Measurements from ENCODE around the gene WDR27.

DNA sequence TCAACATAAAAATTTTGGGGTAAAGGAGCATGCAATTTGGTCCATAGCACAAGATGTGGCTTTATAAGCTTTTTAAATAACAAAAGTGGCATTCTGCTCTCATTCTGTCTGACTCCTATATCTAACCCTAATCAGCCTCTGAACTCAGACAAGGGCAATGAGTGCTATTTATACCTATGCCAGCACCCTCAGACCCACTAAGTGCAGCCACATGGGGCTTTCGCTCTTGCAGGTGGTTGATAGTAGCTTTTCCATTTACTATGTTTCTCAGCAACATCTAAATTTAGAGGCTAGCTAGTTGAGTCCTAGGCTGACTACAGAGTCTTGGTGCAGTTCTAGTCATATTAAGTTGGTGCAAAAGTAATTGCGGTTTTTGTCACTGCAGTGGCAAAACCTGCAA, 231.0 kb downstream of the WDR27 start:
- no peak for TF ChIP-seq POLR2AphosphoS5 (IDR thresholded peaks at IDR 0.05; ENCODE audit: low read depth, low read length)
- TF ChIP-seq, protein P1, sequence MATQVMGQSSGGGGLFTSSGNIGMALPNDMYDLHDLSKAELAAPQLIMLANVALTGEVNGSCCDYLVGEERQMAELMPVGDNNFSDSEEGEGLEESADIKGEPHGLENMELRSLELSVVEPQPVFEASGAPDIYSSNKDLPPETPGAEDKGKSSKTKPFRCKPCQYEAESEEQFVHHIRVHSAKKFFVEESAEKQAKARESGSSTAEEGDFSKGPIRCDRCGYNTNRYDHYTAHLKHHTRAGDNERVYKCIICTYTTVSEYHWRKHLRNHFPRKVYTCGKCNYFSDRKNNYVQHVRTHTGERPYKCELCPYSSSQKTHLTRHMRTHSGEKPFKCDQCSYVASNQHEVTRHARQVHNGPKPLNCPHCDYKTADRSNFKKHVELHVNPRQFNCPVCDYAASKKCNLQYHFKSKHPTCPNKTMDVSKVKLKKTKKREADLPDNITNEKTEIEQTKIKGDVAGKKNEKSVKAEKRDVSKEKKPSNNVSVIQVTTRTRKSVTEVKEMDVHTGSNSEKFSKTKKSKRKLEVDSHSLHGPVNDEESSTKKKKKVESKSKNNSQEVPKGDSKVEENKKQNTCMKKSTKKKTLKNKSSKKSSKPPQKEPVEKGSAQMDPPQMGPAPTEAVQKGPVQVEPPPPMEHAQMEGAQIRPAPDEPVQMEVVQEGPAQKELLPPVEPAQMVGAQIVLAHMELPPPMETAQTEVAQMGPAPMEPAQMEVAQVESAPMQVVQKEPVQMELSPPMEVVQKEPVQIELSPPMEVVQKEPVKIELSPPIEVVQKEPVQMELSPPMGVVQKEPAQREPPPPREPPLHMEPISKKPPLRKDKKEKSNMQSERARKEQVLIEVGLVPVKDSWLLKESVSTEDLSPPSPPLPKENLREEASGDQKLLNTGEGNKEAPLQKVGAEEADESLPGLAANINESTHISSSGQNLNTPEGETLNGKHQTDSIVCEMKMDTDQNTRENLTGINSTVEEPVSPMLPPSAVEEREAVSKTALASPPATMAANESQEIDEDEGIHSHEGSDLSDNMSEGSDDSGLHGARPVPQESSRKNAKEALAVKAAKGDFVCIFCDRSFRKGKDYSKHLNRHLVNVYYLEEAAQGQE (IDR thresholded peaks at IDR 0.05; ENCODE audit: insufficient read depth in 1 of 2, low read depth in 2 of 2, low read length in 2 of 2) = no peak
